ENCODE measurements around the gene CDPF1. TPM values are rescaled to one million over a fixed set of nuclear protein-coding genes. Genes with fewer than 3 reads are reported as not detected.

CDPF1 gene
- 1 to 10 TPM; 7.5 to 8.8 TPM for total RNA-seq

- Mint-ChIP-seq H3K27ac (peak within 1 kb of the TSS; percentile 89 to 91), H3K36me3 (peaks cover 16% of the 10 kb centered on the region in 2 donors), H3K9me3 (no peaks in the 10 kb centered on the region)
- DNase-seq (ENCODE audit: low spot score in 2 of 2) (peak; percentile 92 to 94), ATAC-seq (peak; percentile 95 to 96)
Measured at GRCh38 chr22:46250035-46250782, at the start of gene CDPF1. CDPF1 (minus strand) TSS chr22:46250293; CDS start chr22:46248284, 2,009 bp downstream.

GRCh38 chr22:46299101-46299500 is 49.0 kb upstream of the CDPF1 start:
- no peaks in the 10 kb centered on the region for H3K9me3 Mint-ChIP-seq
- peaks cover 37 to 38% of the 10 kb centered on the region in 2 donors for H3K36me3 Mint-ChIP-seq
- no peak for ATAC-seq
- H3K27ac Mint-ChIP-seq = peak overlapping the region in 1 of 2 donors; percentile 21
- DNase-seq (ENCODE audit: low spot score in 2 of 2) = no peak

- Mint-ChIP-seq H3K9me3 (no peaks in the 10 kb centered on the region), H3K36me3 (peaks cover 41 to 44% of the 10 kb centered on the region in 2 donors), H3K27ac (peak overlapping the region; percentile 38 to 90)
- DNase-seq (ENCODE audit: low spot score in 2 of 2) (peak in 1 of 2 donors; percentile 35), ATAC-seq (peak; percentile 17 to 24)
Measured at GRCh38 chr22:46297151-46297812, 47.2 kb upstream of the CDPF1 start.

GRCh38 chr22:46296257-46297150 is 46.4 kb upstream of the CDPF1 start, which contains the start of gene GTSE1:
GTSE1 (plus strand) TSS chr22:46296870; CDS start chr22:46297401, 531 bp downstream.
- Mint-ChIP-seq H3K36me3 (peaks cover 43 to 45% of the 10 kb centered on the region in 2 donors), H3K27ac (peak within 1 kb of the TSS; percentile 90 to 98), H3K9me3 (no peaks in the 10 kb centered on the region)
- ATAC-seq (peak; percentile 97 to 98), DNase-seq (ENCODE audit: low spot score in 2 of 2) (peak; percentile 94 to 97)

- ATAC-seq = no peak
- no peaks in the 10 kb centered on the region for H3K9me3 Mint-ChIP-seq
Measured at GRCh38 chr22:46295277-46295971, 45.3 kb upstream of the CDPF1 start.

GRCh38 chr22:46294784-46295183 is 44.7 kb upstream of the CDPF1 start:
- peak overlapping the region in 1 of 2 donors; percentile 90 for H3K27ac Mint-ChIP-seq
- DNase-seq (ENCODE audit: low spot score in 2 of 2) = no peak
- H3K36me3 Mint-ChIP-seq = peaks cover 34 to 36% of the 10 kb centered on the region in 2 donors
- no peaks in the 10 kb centered on the region for H3K9me3 Mint-ChIP-seq
- no peak for ATAC-seq

More at GRCh38 chr22:46295277-46295971, 45.3 kb upstream of the CDPF1 start:
- no peak for DNase-seq (ENCODE audit: low spot score in 2 of 2)
- H3K36me3 Mint-ChIP-seq = peaks cover 37 to 39% of the 10 kb centered on the region in 2 donors
- H3K27ac Mint-ChIP-seq = peak overlapping the region; percentile 90 to 98

GRCh38 chr22:46293577-46294260 is 43.6 kb upstream of the CDPF1 start:
- H3K9me3 Mint-ChIP-seq = no peaks in the 10 kb centered on the region
- peak overlapping the region in 1 of 2 donors; percentile 38 for H3K27ac Mint-ChIP-seq
- H3K36me3 Mint-ChIP-seq = peaks cover 25 to 26% of the 10 kb centered on the region in 2 donors
- no peak for DNase-seq (ENCODE audit: low spot score in 2 of 2)
- no peak for ATAC-seq

GRCh38 chr22:46292732-46293131 is 42.6 kb upstream of the CDPF1 start:
- no peak for ATAC-seq
- Mint-ChIP-seq H3K9me3 (no peaks in the 10 kb centered on the region), H3K27ac (peak overlapping the region in 1 of 2 donors; percentile 38), H3K36me3 (peaks cover 21% of the 10 kb centered on the region in 2 donors)
- no peak for DNase-seq (ENCODE audit: low spot score in 2 of 2)

GRCh38 chr22:46292173-46292572 is 42.1 kb upstream of the CDPF1 start:
- DNase-seq (ENCODE audit: low spot score in 2 of 2) (no peak), ATAC-seq (no peak)
- Mint-ChIP-seq H3K36me3 (peaks cover 15 to 16% of the 10 kb centered on the region in 2 donors), H3K9me3 (no peaks in the 10 kb centered on the region), H3K27ac (peak overlapping the region; percentile 38 to 72)

GRCh38 chr22:46290843-46291785 is 41.0 kb upstream of the CDPF1 start:
- Mint-ChIP-seq H3K9me3 (no peaks in the 10 kb centered on the region), H3K27ac (no peak overlapping the region), H3K36me3 (peaks cover 9% of the 10 kb centered on the region in 2 donors)
- no peak for DNase-seq (ENCODE audit: low spot score in 2 of 2)
- no peak for ATAC-seq

GRCh38 chr22:46290121-46290842 is 40.2 kb upstream of the CDPF1 start:
- Mint-ChIP-seq H3K27ac (peak overlapping the region in 1 of 2 donors; percentile 22), H3K36me3 (peaks cover 6 to 7% of the 10 kb centered on the region in 2 donors), H3K9me3 (no peaks in the 10 kb centered on the region)
- no peak for DNase-seq (ENCODE audit: low spot score in 2 of 2)
- ATAC-seq = no peak

- DNase-seq (ENCODE audit: low spot score in 2 of 2) (no peak), ATAC-seq (no peak)
- no peak overlapping the region for H3K27ac Mint-ChIP-seq
- H3K9me3 Mint-ChIP-seq = no peaks in the 10 kb centered on the region
- H3K36me3 Mint-ChIP-seq = peaks cover 6 to 7% of the 10 kb centered on the region in 2 donors
Measured at GRCh38 chr22:46289244-46289891, 39.3 kb upstream of the CDPF1 start.

- Mint-ChIP-seq H3K27ac (peak overlapping the region in 1 of 2 donors; percentile 86), H3K36me3 (peaks cover 6 to 7% of the 10 kb centered on the region in 2 donors), H3K9me3 (no peaks in the 10 kb centered on the region)
- ATAC-seq (no peak), DNase-seq (ENCODE audit: low spot score in 2 of 2) (no peak)
Measured at GRCh38 chr22:46288846-46289243, 38.8 kb upstream of the CDPF1 start.
